ENCODE data around the gene CD63.

- TF ChIP-seq CTCF (IDR thresholded peaks at IDR 0.05) (no peak), POLR2AphosphoS5 (IDR thresholded peaks at IDR 0.05) (no peak)
Measured at GRCh38 chr12:55755246-55755645, 26.4 kb upstream of the CD63 start.
